Fibroblast of pulmonary artery (primary cell): ENCODE measurements around the gene GALNT7.

Source experiments
- DNase-seq: peaks from one replicate; pipeline ENCODE4 v3.0.0-alpha.2; 2010; ENCODE audit warnings: low read depth
- H3K4me3 ChIP-seq: replicated peaks from 2 replicates; pipeline ENCODE4 v1.5.1; 2011; ENCODE audit warnings: low read depth, mild to moderate bottlenecking, control low read depth, low read length, moderate library complexity
- TF ChIP-seq, protein P1 (sequence below): IDR thresholded peaks from 2 replicates; pipeline ENCODE4 v1.5.1; 2011; ENCODE audit warnings: mild to moderate bottlenecking, control low read depth, low read length, inconsistent platforms; ENCODE audit errors: missing control alignments

The GALNT7 gene

DNA sequence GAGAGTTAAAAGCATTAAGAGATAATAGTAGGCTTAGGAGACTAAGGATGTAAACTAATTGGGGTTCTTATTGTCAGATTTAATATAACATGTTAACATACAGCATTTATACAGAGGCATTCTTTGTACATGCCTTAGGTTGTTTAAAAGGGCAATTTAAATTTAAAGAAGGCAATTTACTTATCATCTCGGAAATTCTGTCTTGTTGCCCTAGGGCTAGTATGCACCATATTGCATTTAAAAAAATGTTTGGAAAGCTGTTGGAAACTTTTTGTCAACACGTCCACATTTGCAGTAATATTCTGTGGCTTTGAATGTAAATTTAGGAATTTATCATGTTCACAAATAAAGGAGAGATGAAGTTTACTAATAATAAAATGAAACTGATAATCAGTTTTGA is 25.5 kb downstream of the GALNT7 start:
- no peak for DNase-seq
- TF ChIP-seq, protein P1, sequence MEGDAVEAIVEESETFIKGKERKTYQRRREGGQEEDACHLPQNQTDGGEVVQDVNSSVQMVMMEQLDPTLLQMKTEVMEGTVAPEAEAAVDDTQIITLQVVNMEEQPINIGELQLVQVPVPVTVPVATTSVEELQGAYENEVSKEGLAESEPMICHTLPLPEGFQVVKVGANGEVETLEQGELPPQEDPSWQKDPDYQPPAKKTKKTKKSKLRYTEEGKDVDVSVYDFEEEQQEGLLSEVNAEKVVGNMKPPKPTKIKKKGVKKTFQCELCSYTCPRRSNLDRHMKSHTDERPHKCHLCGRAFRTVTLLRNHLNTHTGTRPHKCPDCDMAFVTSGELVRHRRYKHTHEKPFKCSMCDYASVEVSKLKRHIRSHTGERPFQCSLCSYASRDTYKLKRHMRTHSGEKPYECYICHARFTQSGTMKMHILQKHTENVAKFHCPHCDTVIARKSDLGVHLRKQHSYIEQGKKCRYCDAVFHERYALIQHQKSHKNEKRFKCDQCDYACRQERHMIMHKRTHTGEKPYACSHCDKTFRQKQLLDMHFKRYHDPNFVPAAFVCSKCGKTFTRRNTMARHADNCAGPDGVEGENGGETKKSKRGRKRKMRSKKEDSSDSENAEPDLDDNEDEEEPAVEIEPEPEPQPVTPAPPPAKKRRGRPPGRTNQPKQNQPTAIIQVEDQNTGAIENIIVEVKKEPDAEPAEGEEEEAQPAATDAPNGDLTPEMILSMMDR: no peak
- H3K4me3 ChIP-seq: no peak overlapping the region

DNA sequence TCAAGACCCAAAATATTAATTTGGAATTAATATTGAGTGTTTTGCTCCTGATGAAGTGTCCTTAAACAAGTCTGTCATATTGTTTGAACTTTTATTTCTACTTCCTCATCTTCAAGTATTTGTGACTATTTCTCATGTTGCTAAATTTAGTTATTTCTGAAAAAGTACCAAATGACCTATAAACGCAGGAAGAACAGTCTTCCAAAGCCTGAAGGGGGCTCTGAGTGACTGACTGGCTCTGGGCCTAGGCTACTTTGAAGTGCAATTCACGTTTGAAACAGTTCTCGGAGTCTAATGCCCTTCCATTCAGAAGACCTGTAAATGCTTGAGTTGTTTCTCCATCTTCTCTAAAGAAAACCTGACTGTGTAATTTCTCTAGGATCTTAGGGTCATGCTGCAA is 26.5 kb downstream of the GALNT7 start:
- DNase-seq: no peak
- TF ChIP-seq, protein P1: no peak
- no peak overlapping the region for H3K4me3 ChIP-seq

DNA sequence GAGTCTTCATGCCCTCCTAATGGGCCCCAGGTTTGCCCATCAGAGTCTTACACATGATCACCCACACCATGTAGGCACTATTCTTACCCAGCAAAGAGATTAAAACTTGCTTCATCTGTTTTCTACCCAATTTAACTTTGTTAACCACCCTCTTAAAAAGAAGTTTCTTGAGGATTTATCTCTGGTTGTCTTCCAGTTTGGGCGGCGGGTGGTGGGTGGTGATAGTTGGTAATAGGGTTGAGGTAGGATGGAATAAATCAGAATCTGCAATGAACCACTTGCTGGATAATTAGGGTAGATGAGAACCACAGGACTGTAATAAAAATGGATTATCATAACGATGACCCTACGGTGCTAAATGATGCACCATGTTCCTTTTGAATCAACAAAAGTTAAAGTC is 30.9 kb downstream of the GALNT7 start:
- no peak for DNase-seq
- TF ChIP-seq, protein P1: no peak
- H3K4me3 ChIP-seq: no peak overlapping the region

DNA sequence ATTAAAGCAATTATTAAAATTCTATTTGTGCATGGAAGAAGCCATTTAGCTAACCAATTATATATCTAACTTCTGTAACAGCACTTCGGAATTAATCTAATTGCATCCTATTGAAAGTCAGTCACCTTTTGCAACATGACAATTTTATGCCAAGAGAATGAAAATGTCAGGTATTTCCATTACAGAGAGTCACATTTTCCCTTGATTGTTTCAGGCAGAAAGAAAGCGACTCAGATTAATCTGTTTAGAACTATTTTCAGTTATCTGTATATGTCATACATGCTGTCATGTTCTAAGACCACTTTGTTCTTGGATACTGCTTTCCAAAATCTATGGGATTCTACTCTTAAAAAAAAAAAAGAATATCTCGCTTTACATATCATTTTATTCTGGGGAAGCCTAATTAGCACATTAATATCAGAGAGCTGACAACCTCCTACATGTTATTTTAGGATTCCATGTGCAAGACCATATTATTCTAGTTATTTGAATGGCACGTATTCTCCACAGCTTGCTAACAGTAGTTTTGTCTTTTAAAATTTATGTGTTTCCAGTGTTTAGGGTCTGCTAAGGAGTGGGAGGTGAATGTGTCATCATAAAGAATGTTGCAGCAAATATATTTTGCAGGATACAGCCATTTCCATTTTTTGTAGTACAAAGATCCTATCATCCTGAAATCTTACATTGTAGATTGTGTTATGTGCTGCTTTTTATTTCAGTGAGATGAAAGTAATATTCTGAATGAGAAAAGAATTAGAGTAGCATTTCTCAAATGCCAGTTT is 31.7 kb downstream of the GALNT7 start:
- TF ChIP-seq, protein P1: no peak

DNA sequence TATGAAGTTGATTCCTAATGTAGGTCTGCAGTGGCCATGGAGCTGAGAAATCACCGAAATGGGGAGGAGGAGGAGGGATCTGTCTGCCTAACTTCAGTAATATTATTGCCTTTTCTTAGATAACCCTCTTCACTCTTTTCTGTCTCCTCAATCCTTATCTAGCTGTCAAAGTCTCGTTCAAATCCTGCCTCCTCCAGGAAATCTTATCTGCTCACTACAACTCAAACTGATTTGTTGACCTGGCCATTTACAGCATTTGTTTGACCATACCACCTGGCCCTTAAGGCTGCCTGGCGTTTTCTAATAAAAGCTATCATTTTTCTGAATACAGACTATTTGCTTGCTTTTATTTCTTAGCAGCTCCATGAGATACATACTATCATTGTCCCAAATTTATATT is 33.8 kb downstream of the GALNT7 start:
- no peak overlapping the region for H3K4me3 ChIP-seq
- DNase-seq: no peak
- TF ChIP-seq, protein P1: no peak

More for the DNA sequence above, 31.7 kb downstream of the GALNT7 start:
- DNase-seq: no peak
- no peak overlapping the region for H3K4me3 ChIP-seq

DNA sequence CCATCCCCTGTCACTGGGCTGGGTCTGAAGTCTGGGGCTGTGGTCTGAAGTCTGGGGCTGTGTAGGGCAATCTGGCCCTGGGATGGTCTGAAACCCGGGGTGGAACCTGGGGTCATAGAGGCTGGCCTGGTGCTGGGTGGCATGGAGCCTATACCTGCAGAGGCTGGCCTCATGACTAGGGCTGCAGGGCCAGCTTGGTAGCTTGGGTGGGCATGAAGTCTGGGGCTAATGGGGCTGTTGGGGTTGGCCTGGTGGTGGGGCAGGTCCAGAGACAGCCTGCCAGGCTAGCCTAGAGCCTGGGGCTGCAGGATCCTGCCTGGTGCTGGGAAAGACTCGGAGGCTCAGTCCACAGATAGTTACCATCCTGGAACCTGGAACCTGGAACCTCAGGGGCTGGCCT is 37.0 kb downstream of the GALNT7 start:
- TF ChIP-seq, protein P1: no peak
- no peak for DNase-seq
- no peak overlapping the region for H3K4me3 ChIP-seq

DNA sequence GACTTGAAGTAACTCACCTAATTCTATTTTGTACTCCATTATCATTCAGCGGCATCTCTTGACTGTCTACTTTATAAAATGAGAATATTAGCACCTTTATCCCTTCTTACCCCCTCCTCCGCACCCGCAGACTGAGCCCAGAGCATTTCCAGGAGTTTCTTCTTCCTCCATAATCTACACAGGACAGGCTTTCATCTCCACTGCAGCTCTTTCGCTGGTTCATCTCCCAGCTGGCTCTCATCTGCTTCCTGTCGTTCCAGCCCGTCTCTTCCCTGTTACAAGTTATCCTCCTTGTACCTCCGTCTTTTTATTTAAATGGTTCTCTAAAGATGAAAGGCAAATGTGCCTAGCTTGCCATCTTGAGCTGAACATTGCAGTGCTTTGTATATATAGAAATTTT is 39.8 kb downstream of the GALNT7 start:
- no peak overlapping the region for H3K4me3 ChIP-seq
- TF ChIP-seq, protein P1: no peak

More for the DNA sequence above, 39.8 kb downstream of the GALNT7 start:
- DNase-seq: no peak
